OCI-M1 (cell line): ENCODE measurements around the gene MAEA.

Experiments used
- DNase-seq: peaks from one replicate; lab custom pipeline; 2025; lab: John Stamatoyannopoulos, UW

The MAEA gene

DNA sequence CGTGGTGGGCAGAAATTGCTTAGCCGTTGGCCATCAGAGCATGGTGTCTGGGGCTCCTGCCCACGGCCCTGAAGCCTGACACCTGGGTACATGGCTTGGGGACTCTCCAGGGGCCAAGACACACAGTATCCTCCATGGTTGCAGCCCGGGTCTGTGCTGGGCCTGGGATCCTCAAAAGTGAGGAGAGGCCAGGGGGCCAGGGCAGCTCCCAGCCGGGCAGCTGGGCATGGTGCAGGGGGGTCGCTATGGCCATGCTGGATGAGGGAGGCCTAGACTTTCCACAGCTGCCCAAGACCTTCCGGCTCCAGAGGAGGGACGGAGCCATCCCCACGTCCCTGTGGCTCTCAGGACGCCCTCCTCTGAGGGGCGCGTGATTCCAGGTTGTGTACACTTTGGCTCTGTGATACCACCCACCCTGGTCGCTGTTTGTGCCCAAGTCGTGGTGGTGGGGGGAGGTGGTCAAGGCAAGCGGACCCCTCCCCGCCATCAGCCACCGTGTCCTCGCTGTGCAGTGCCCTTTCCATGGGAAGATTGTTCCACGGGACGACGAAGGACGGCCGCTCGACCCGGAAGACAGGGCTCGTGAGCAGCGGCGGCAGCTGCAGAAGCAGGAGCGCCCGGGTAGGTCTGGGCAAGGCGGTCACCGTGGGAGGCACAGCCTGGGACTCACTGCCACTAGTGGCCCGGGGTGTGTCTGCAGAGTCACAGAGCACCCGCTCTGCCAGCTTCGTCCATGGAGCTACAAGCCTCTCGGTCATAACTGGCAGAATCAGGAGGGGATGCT, 90.9 kb downstream of the MAEA start:
- no peak for DNase-seq

GRCh38 chr4:1381181-1381621, 91.5 kb downstream of the MAEA start:
- no peak for DNase-seq

DNA sequence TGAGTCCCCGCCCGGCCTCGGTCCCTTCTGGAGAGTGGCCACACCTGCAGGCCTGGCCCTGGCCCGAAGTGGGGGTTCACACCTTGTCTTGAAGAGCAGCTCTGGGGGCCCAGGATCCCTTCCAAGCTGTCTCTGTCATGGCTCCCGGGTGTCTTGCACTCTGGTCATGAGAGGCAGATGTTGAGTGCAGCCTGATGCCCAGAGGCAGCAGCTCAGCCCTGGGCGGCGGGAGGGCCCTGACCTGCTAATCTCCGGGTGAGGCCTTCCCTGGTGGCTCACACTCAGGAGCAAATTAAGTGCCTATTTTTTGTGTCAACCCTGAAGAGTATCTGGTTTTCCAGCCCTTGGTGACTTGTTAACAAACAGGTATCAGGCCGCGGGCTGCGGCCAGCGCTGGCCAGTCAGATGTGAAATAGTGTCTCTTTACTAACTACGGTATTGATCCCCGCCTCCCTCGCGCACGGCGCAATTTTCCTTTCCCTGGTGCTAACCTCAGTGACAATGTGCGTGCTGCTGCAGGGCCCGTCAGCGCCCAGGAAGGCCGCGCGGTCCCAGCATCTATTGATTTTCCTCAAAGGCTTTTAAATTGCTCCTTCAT, 92.4 kb downstream of the MAEA start:
- DNase-seq, result no peak

DNA sequence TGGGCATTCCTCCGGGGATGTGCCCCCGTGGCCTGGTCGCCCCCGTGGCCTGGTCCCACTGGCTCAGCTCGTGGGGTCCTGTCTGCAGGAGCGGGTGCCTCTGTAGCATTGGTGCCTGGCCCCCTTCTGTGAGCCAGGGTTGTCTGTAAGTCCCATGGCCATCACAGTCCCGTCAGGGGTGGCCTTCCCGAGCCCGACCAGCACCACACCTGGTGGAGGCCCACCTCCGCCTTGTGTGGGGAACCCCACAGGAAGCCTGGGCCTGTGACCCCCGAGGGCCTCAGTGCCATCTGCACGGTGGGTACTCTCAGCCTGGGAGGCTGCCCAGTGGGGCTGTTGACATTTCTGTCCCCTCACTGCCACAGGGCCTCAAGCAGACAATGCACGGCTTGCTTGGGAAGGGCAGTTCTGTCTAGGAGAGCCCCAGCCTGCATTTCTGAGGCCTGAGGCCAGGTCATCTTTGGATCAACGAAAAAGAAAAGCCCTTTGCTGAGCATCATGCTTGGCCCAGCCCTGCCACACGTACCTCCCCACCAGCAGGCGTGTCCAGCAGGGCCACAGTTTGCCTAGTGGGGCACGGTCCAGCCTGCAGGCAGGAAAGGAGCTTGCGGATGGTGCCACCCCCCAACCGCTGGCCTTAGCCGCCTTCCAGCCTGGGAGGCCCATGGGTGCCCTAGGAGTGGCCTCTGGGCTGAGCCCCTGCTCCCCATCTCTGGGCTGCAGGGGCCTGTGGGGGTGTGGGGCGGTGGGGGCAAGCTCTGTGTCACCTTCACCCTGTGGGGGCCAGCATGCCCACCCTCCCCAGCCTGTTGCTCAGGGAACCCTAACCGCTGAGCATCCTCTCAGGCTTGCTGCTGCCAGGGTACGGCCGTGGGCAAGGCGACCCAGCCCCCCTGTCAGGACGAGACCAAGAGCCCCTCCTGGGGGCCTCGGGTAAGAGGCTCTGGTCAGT, 93.4 kb downstream of the MAEA start:
- no peak for DNase-seq

- DNase-seq, result no peak
Observed at GRCh38 chr4:1383728-1384591, 94.3 kb downstream of the MAEA start.

GRCh38 chr4:1384675-1385372, 95.1 kb downstream of the MAEA start:
- no peak for DNase-seq

DNA sequence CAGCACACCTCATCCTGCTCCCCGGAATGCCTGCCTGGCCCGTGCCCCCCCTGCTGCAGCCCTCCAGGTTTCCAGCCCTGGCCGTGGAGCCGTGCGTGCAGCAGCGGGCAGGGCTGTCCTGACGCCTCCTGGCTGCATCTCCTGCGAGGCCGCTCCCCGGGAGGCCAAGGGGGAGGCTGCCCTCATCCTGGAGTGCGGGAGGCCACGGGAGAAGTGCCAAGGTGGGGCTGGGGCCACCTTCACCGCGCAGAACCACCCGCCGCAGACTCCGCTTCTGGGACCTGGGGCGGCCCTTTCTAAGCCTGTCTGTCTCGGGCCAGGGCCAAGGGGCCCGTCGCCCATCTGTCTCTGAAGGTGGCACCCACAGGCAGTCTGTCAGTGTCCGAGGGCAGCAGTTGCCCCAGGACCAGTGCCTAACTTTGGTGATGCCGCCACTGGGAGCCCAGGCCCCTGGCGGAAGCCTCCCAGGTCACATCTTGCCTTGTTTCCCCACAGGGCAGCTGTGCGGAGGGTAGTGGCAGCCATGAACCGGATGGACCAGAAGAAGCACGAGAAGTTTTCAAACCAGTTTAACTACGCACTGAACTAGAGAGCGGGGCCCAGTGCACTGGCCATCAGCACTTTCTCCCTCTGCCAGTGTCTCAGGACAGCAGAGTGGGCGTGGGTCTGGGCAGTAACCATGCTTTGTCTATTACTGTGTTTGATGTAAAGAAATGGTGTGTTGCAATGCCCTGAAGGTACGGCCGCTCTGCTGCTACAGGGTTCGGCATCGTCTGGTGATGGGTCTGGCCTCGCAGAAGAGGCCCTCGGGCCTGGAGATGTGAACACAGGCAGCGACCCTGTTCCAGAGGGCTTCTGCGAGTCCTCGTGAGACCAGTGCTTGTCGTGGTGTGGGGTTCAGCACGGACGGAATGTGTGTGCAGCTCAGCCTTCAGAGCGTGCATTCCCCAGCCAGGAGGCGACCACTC, 96.0 kb downstream of the MAEA start:
- no peak for DNase-seq
